ENCODE results near the gene USP25.

DNA sequence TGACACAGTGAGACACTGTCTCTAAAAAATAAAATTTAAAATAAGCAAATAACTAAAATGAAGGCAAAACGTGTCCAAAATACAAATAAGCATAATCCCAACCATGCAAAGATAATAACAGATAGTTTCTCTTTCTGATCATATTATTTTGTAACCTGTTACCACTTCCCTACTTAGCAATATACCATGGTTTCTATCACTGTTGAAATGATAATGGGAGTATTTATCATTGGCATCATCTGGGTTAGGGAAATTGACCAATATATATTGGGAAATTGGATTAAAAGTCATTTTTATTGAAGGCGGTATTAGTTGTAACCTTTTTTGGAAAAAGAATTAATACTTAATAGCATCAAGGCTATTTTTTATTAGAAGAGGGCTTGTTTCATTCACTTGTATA is 47.0 kb downstream of the USP25 start:
- TF ChIP-seq, protein P1, sequence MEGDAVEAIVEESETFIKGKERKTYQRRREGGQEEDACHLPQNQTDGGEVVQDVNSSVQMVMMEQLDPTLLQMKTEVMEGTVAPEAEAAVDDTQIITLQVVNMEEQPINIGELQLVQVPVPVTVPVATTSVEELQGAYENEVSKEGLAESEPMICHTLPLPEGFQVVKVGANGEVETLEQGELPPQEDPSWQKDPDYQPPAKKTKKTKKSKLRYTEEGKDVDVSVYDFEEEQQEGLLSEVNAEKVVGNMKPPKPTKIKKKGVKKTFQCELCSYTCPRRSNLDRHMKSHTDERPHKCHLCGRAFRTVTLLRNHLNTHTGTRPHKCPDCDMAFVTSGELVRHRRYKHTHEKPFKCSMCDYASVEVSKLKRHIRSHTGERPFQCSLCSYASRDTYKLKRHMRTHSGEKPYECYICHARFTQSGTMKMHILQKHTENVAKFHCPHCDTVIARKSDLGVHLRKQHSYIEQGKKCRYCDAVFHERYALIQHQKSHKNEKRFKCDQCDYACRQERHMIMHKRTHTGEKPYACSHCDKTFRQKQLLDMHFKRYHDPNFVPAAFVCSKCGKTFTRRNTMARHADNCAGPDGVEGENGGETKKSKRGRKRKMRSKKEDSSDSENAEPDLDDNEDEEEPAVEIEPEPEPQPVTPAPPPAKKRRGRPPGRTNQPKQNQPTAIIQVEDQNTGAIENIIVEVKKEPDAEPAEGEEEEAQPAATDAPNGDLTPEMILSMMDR (IDR thresholded peaks at IDR 0.05 in 2 of 3, conservative IDR thresholded peaks at IDR 0.05 in 1 of 3; ENCODE audit: insufficient read depth in 2 of 3, low read depth in 1 of 3, low read length in 3 of 3), result no peak
- TF ChIP-seq SMAD1 (IDR thresholded peaks at IDR 0.05; ENCODE audit: low read depth, low read length, partially characterized antibody) (no peak), PHF21A (IDR thresholded peaks at IDR 0.05; ENCODE audit: borderline replicate concordance, low read depth) (no peak), IFI16 (CRISPR knock-in tag; IDR thresholded peaks at IDR 0.05) (no peak), ZNF644 (tag; IDR thresholded peaks at IDR 0.05; ENCODE audit: low read depth) (no peak), POLR2A (conservative IDR thresholded peaks at IDR 0.05) (no peak)
- TF ChIP-seq, protein P2, sequence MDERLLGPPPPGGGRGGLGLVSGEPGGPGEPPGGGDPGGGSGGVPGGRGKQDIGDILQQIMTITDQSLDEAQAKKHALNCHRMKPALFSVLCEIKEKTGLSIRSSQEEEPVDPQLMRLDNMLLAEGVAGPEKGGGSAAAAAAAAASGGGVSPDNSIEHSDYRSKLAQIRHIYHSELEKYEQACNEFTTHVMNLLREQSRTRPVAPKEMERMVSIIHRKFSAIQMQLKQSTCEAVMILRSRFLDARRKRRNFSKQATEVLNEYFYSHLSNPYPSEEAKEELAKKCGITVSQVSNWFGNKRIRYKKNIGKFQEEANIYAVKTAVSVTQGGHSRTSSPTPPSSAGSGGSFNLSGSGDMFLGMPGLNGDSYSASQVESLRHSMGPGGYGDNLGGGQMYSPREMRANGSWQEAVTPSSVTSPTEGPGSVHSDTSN (CRISPR knock-in tag; IDR thresholded peaks at IDR 0.05; ENCODE audit: low read depth), result no peak
- TF ChIP-seq, protein P2 (tag; conservative IDR thresholded peaks at IDR 0.05; ENCODE audit: low read depth), result no peak
- TF ChIP-seq, protein P3, sequence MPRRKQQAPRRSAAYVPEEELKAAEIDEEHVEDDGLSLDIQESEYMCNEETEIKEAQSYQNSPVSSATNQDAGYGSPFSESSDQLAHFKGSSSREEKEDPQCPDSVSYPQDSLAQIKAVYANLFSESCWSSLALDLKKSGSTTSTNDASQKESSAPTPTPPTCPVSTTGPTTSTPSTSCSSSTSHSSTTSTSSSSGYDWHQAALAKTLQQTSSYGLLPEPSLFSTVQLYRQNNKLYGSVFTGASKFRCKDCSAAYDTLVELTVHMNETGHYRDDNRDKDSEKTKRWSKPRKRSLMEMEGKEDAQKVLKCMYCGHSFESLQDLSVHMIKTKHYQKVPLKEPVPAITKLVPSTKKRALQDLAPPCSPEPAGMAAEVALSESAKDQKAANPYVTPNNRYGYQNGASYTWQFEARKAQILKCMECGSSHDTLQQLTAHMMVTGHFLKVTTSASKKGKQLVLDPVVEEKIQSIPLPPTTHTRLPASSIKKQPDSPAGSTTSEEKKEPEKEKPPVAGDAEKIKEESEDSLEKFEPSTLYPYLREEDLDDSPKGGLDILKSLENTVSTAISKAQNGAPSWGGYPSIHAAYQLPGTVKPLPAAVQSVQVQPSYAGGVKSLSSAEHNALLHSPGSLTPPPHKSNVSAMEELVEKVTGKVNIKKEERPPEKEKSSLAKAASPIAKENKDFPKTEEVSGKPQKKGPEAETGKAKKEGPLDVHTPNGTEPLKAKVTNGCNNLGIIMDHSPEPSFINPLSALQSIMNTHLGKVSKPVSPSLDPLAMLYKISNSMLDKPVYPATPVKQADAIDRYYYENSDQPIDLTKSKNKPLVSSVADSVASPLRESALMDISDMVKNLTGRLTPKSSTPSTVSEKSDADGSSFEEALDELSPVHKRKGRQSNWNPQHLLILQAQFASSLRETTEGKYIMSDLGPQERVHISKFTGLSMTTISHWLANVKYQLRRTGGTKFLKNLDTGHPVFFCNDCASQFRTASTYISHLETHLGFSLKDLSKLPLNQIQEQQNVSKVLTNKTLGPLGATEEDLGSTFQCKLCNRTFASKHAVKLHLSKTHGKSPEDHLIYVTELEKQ (CRISPR knock-in tag; IDR thresholded peaks at IDR 0.05), result no peak
- TF ChIP-seq, protein P4, sequence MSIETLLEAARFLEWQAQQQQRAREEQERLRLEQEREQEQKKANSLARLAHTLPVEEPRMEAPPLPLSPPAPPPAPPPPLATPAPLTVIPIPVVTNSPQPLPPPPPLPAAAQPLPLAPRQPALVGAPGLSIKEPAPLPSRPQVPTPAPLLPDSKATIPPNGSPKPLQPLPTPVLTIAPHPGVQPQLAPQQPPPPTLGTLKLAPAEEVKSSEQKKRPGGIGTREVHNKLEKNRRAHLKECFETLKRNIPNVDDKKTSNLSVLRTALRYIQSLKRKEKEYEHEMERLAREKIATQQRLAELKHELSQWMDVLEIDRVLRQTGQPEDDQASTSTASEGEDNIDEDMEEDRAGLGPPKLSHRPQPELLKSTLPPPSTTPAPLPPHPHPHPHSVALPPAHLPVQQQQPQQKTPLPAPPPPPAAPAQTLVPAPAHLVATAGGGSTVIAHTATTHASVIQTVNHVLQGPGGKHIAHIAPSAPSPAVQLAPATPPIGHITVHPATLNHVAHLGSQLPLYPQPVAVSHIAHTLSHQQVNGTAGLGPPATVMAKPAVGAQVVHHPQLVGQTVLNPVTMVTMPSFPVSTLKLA (conservative IDR thresholded peaks at IDR 0.05), result no peak
